ENCODE results near the gene PIM2.

The PIM2 gene

DNA sequence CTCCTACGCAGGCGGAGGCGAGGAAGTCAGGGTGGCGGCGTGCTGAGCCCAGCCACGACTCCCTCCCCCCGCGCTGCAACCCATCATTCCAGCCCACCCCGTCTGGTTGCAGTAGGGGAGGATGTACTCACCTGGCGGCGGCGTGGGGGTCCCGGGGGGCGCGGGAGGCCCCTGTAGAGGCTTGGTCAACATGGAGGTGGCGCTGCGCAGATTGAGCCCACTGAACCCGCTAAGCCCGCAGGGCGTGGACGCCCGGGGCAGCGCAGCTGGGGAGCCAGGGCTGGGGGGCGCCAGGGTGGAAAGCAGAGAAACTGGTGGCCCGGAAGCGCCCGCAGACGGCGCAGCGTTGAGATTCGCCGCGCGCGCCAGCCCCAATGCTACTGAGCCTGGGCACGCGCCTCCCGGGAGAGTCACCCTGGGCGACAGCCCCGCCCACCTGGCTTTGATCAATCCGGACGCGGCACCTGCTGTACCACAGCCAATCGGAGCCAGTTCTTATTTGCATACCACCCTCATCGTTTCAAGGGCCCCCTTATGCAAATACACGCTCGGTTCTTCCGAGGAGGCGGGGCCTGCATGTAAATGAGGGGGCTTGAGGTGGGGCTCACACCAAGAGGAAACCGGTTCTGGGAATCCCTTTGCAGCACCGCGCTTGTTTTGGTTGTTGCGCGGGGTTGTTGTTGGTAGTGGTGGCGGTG, at the start of gene PIM2:
Gene PIM2, minus strand, starts transcription at position 382 of the 698 bp plus-strand sequence. Its CDS starts 190 bp downstream, at position 192.
- DNase-seq, result peak; percentile 7 to 90 (median 71)

DNA sequence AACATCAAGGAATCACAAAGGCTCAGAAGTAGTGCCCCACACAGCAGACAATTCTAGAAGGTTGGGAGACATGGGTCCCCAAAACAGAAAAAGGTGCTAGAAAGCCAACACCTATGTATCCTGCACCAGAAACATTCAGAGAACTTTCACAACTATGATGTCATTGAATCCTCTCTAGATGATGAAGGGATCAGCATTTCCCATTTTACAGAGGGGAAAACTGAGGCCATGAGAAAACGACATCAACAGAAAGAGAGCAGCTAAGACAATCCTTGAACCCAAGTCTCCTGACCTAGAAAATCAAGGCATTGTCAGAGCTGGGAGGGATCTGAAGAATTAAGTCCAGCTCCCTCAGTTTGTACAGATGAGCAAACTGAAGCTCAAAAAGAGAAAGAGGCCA, 49.6 kb upstream of the PIM2 start:
- DNase-seq, result no peak

DNA sequence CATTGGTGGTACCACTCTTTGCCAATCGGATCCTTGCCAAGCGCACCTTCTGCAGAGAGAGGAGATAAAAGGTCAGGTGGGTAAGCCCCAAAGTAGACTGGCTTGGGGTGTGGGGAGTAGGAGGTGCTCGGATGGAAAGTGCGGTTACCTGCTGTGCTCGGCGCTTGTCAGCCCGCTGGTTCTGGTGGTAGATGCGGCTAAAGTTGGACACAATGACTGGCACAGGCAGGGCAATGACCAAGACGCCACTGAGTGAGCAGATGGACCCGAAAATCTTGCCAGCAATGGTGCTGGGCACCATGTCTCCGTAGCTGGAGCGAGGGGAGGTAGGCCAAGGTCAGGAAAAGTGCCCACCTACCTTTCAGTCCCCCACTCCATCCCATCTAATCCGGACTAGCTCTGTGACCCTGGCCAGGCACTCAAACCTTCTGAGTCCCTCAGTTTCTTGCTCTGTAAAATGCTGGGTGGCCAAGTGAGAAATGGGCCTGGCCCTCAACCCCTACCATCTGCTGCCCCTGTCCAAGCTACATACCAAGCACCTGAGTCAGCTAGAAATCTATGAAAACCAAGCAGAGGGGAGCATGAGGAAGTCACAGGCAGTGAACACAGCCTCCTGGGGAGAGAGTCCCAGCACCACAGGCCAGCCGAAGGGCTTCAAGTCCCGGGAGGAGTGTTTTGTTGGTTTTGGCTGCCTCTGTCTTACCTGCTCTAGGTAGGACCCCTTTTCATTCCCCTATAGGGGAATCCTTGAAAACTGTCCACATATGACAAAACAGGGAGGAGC, 48.2 kb upstream of the PIM2 start:
- no peak for DNase-seq

DNA sequence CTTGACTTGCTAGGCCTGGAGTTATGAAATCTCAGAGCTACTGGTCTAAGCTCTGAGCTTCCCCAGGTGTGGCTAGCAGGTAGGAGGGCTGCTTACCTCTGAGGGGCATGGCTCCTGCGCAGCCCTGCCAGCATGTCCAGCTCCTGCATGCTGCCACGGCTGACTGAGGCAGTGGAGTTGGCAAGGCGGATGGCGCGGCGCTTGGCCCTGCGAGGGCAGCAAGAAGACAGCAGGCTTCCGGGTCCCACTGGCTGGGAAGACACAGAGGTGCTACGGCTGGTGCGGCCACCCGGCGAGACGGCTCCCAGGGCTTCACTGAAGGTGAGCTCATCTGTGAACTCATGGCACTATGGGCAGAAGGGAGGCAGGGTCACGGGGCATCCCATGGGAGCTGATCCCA, 47.1 kb upstream of the PIM2 start:
- no peak for DNase-seq

DNA sequence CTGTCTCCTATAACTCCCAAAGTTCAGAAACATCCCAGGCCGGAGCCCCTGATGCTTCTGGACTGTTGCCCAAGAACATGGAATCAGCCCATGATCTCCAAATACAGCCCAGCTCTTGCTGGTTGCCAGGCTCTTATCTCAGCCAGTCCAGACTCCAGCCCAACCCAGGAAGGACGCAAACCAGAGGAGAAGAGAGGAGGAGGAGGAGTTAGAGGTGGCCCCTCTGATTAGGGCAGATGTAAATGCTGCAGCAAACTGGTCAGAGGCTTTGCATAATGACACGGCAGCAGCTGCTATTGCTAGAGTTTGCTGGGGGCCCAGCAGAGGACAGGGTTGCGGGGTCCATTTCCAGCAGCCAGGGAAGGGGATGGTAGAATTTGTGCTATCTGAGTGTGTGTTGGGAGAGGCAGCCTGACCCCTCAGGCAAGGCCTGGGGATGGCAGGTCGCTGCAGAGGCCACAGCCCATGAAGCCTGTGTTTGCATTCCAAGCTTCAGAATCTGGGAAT, 42.8 kb upstream of the PIM2 start:
- DNase-seq, result no peak

DNA sequence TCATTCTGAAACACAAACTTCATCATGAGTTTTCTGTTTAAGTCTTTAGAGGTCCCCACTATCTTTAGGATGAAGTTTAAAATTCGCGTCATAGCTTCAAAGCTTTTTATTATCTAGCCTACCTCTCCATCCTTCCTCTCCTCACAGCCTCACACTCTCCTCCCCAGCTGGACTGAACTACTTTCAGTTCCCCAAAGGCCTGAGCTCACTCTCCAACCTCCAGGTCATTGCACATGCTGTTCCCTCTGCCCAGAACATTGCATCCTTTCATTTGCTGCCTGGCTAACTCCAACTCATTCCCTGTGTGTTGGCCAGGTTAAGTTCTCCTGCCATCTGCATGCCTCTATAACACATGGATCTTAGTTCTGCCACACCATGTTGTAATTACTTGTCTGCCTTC, 41.5 kb upstream of the PIM2 start:
- DNase-seq, result peak in 1 of 58 donors; percentile 8

DNA sequence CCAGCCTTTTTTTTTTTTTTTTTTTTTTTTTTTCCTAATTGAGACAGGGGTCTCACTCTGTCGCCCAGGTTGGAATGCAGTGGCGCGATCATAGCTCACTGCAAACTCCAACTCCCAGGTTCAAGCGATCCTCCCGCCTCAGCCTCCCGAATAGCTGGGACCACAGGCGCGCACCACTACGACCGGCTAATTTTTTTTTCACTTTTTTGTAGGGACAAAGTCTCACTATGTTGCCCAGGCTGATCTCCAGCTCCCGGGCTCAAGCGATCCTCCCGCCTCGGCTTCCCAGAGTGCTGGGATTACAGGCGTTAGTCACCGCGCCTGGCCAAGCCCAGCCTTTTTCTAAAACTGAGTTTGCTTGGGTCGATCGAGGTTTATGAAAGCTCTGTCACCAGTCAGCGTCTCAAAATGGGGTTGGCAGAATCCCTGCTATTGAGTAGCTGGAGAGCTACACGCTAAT, 39.8 kb upstream of the PIM2 start:
- peak in 15 of 58 donors; percentile 3 to 48 (median 25) for DNase-seq

DNA sequence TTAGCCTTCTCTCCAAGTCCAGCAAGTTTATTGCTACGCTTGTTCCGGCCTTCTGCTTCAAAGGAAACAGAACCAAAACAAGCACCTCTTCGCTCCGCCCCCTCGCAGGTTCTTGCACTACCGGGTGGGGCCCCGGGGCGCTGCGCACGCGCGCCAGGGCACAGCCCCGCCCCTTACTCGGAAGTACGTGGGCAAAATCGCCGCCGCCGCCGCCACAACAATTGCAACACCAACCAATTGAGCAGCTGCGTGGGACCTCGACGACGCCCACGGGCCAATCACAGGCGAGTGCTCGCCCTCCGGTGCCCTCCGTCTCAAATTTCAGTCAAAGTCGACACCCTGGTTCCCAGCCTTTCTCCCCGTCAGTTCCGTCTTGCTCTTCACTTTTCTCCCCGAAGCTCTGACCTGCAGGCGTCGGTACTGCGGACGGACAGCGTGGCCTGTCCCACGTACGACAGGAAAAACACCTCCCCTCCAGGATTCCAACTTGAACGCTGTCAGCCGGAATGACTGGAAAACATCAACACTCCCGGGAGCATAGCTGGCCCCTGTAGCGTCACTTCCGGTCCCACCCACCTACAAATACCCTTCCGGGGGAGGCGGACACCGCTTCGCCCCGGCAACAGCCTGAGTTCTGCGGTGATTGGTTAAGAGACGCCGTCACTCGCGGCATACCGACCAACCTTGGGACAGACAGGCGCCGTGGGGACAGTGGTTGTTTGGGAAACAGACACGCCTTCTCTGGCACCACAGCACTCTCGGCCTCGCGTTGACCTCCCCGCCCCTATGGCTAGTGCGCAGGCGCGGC, 39.2 kb upstream of the PIM2 start:
- peak; percentile 45 to 97 (median 92) for DNase-seq

DNA sequence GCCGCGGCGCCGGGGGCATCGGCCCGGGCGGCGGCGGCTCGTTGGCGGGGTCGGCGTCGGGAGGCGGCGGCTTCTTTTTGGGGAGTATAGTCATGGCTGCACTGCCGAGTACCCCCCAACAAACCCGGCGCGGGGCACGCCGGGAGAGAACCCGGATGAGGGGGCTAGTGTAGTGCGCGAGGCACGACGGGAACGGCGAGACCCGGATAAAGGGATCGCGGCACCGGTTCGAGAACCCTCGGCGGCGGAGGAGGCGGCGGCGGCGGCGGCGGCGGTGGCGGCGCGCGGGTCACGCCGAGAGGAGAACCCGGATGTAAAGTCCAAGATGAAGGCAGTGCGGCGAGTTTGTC, 38.6 kb upstream of the PIM2 start, which contains the start of gene OTUD5:
Gene OTUD5, minus strand, starts transcription at position 131 of the 350 bp plus-strand sequence. Its CDS starts 37 bp downstream, at position 94.
- peak in 52 of 58 donors; percentile 19 to 82 (median 61) for DNase-seq

DNA sequence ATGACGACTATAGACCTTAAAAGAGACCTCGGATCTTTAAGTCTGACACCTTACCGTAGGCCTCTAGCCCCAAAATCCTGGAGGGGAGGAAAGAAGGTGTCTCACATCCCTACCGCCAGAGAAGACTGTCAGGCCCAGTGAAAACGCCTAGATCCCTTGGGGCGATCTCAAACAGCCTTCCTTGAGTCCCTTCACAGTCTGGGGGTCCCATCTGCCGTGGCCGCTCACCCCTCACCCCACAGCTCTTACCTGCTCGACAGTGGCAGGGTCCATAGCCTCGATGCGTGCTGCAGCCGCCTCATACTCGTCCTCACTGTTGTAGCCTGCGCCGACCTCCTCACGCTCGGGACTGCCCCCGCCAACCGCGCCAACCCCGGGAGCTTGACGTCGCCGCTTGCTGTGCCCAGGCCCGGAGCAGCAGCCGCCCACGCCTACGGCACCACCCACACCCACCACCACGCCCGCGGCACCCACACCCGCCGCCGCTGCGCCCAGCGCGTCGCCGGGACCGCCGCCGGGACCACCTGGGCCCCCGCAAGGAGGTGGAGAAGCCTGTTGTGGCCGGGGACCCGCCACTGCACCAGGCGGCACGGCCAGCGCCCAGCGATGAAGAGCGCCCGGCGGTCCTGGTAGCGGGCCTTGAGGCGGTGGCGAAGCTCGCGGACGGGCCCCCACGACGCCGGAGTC, 38.0 kb upstream of the PIM2 start:
- peak in 4 of 58 donors; percentile 0 to 21 (median 8) for DNase-seq

DNA sequence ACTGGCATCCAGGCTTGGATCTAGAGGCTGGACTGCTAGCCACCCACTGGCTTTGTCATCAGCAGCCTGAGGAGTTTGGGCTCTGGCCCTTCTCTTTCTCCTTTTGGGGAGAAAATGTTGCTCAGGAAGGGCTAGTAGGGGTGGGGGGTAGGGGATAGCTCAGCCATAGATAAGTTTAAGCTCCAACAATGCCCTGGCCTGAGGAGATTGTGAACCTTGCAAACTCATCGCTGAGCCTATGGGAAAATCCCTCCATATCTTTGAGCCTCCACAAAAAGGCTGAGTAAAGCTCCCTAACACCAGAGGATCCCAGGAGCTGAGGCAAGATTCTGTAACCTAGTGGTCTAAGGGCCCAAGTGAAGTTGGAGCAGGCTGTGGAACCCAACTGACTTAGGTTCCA, 29.8 kb upstream of the PIM2 start:
- no peak for DNase-seq

DNA sequence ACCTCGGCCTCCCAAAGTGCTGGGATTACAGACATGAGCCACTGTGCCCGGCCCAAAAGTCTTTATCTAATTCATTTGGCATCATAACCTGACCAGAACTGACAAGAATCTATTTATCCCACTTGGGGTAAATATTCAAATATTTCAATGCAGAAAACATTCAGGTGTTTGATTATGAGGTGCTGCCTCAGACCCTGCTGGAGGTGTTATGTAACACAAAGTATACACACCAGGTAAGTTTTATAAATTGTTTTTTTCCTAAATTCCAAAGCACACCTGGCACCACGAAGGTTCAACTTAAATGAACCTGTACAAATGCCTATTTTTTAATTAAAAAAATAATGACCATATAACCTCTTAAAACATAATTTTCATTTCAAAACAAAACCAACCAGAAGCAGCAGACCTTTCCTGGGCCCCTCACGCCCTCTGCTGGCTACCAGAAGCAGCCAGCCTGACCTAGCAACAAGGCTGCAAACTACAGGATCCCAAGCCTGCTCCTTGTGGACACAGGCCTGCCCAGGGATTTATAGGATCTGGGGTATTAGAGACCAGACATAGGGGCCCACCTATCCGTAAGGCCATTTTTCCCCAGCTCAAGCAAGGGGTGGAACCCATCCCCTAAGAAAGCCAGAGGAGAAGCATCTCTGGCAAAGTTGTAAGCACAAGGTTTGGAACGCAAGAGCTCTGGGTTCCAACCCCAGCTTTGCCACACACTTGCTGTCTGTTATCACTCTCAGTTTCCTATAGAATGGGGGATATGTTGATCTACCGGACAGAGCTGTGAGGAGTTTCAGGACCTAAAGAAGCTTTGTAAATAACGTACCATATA, 26.9 kb upstream of the PIM2 start:
- DNase-seq, result peak in 27 of 58 donors; percentile 0 to 32 (median 7)

DNA sequence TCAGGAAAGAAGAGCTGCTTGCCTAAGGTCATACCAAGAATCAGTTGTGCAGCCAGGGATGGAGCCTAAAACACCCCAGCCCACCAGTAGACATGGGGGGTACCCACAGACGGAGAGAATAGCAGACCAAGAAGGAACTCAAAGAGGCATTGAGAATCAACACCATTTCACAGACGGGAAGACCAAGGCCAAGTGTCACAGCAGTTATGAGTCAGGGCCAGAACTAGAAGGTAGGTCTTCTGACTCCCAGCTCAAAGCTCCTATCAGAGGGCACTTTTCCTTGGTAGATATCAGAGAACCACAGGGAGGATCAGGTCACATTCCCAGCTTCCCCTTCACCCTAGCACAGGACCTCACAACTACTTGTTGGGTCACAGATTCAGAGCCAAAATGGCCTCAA, 24.1 kb upstream of the PIM2 start:
- no peak for DNase-seq

DNA sequence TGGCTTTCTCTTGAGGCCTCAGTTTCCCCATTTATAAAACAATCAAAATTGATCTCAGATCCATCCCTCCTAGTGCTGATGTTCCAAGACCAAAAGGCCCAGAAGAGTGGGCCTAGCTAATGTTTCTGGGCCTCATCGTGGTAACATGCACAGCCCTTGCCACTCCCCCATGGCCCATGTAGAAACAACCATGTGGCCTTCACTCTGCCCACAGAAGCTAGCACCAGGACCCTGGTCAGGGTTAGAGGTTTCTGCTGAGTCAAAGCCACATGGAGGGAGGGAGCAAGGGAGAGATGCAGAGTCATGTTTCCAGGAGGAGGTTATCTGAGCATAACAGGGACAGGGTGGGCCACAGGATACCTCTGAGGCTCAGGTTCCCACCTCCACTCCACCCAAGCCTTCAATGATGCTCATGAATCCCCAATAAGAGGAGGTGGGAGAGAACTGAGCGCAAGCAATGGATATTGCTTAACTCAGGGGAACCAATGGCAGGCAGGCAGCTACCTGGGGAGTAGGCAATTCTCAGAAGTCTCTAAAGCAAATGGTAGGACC, 21.7 kb upstream of the PIM2 start:
- no peak for DNase-seq

DNA sequence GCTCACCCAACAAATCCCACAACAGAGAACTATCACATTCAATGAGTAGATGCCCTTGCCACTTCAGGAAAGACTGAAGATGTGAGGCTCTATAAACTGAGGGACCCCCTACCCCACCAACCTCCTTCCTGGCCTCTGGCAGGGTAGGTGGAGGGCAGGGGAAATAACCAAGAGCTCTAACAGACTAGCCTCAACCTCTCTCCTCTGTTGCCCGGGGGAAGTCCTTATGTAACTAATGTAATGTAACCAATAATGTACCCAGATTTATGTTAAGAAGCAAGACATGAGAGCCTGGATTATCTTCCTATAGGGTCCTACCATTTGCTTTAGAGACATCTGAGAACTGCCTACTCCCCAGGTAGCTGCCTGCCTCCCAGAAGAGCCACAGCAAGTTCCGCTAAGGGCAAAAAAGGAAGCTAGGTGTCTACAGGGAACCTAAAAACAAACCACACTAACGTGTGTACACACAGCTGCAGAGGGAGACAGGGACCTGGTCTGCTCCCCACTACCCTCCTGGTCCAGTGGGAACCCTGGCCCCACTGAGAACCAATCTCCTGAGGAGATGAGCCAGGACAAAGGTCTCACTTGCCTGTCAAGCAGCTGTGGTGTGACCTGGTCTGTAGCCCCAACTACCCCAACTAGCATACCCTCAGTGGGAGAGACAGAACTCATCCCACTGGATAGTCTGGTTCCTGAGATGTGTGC, 20.9 kb upstream of the PIM2 start:
- DNase-seq, result no peak

DNA sequence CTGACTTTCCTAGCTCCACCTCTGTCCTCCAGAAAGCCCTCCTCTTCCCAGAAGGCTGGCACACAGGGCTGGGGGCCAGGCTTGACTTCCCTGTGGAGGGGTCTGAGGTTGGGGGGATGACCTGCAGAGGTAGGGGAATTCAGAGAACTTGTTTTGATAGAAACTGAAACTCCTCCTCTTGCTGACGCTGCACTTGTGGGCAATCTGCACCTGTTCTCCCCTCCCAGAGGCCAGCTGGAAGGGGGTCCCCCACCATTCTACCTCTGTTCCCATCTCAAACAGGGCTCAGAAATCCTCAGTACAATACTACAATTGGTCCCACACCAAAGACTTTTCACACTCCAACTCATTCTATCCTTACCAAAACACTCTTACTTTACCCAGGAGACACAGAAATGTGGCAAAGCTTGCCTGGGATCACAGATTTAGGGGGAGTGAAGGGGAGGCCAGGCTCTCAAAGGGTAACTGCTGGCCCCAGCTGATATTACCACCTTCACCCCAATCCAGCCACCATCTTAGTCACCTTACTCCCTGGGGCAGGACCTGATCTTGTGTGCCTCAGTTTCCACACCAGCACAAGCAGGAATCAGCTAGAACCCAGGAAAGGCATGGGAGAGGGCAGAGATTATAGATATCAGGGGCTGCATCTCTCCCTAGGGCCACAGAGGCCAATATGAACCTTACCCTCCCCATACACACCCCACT, 20.0 kb upstream of the PIM2 start:
- no peak for DNase-seq

DNA sequence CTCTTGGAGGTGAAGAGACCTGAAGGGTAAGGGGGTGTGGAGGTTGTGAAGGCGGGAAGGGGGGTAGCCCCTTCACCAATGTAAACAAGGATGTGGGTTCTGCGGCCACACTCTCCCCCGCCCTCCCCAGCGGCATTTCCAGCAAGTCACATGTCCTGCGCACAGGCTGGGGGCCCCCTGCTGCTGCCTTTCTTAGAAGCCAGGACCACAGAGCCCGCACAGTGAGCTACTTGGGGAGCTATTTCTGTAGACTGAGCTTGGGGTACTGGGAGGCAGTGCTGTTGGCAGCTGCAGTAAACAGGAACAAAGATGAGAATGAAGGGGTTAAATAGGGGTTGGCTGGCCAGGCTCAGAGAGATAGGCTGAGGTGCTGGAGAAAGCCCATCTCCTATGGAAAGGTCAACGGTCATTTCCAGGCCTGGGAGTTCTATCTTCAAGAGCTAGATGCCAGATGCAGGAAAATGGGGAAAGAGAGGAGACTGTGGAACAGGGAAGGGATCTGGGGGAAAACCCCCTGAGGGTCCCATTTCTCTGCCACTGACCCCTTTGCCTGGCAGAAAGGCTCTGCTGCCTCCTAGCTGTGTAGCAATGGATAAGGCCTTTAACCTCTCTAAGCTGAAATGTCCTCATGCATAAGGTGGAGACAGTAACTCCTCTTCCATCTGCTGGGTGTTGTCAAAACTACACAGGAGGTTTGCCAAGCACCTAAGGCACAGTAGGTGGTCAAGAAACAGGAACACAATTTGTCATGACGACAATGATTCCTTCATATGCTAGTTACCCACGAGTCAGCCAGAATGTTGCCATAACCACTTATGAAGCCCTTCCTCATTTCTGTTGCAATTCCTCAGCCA, 18.5 kb upstream of the PIM2 start:
- peak in 14 of 58 donors; percentile 0 to 20 (median 6) for DNase-seq

All from anterior cingulate cortex (tissue), 58 donors.